Transverse colon (tissue), 4 donors: ENCODE results near the gene KIF1B.

Source experiments
- POLR2A ChIP-seq: fragments of 450-650 bp; IDR thresholded peaks from one replicate; pipeline ENCODE4 v1.6.1; 2016; ENCODE audit warnings: antibody characterized with exemption, mild to moderate bottlenecking, moderate library complexity
- POLR2AphosphoS5 ChIP-seq, 3 donors: sonication (generic); formaldehyde crosslinking; IDR thresholded peaks; one replicate each; pipeline ENCODE4 v1.6.1; 2016; ENCODE audit warnings: antibody characterized with exemption in 3 of 3
- TF ChIP-seq, protein P1 (sequence below), 5 experiments: fragments of 200-600 bp in 3 of 5; fragments of 450-650 bp in 2 of 5; sonication (generic) in 3 of 5; IDR thresholded peaks; 1 replicate in 2 of 5; 2 replicates in 3 of 5; pipeline ENCODE4 v1.5.1; 2016 to 2017; ENCODE audit warnings: antibody characterized with exemption in 5 of 5, inconsistent platforms in 3 of 5, mild to moderate bottlenecking in 2 of 5, moderate library complexity in 1 of 5

DNA sequence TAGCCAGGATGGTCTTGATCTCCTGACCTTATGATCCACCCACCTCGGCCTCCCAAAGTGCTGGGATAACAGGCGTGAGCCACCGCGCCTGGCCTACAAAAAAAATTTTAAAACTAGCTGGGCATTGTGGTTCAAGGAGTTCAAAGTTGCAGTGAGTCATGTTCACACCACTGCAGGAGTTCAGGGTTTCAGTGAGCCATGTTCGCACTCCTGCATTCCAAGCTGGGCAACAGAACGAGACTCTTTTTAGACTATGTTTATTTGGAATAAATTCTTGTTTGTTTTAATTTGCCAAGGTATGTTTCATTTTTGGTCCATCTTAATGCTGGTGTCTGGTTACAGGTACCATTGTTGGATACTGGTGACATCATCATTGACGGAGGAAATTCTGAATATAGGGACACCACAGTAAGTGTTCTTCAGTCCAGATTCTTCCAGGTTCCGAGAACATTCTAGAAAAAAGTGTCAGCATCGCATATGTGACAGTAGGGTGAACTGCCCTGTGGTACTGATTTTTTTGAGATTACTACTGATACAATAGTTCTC, 192.4 kb downstream of the KIF1B start:
- TF ChIP-seq, protein P1, sequence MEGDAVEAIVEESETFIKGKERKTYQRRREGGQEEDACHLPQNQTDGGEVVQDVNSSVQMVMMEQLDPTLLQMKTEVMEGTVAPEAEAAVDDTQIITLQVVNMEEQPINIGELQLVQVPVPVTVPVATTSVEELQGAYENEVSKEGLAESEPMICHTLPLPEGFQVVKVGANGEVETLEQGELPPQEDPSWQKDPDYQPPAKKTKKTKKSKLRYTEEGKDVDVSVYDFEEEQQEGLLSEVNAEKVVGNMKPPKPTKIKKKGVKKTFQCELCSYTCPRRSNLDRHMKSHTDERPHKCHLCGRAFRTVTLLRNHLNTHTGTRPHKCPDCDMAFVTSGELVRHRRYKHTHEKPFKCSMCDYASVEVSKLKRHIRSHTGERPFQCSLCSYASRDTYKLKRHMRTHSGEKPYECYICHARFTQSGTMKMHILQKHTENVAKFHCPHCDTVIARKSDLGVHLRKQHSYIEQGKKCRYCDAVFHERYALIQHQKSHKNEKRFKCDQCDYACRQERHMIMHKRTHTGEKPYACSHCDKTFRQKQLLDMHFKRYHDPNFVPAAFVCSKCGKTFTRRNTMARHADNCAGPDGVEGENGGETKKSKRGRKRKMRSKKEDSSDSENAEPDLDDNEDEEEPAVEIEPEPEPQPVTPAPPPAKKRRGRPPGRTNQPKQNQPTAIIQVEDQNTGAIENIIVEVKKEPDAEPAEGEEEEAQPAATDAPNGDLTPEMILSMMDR (IDR thresholded peaks at IDR 0.05) = no peak
- TF ChIP-seq POLR2A (no peak), POLR2AphosphoS5 (IDR thresholded peaks at IDR 0.05) (no peak)
